Fibroblast of villous mesenchyme (primary cell): ENCODE results near the gene LATS2. TPM values are rescaled to one million over a fixed set of nuclear protein-coding genes. Genes with fewer than 3 reads are reported as not detected.
A peak's percentile ranks its signal among the peaks of the same experiment; 100 is the strongest.
"Not testable (repeated sequence)": the region's sequence is repeated elsewhere in the genome, so short reads cannot be mapped to it uniquely, and the experiment has no call there.

Experiments
- DNase-seq: peaks from one replicate; pipeline ENCODE4 v3.0.0-alpha.2; 2010; ENCODE audit warnings: low read depth
- H3K4me3 ChIP-seq: 2 replicates; pipeline ENCODE4 v1.5.1; 2011; ENCODE audit warnings: low read depth, mild to moderate bottlenecking, low read length
- small RNA-seq: library from RNA; depleted of rRNA; stranded (forward); fragments of <200 nt; gene quantifications from one replicate; pipeline ENCODE3, GENCODE V24; 2012
- total RNA-seq: library from RNA; depleted of rRNA; stranded (reverse); fragments of >200 nt; gene quantifications from 2 replicates; pipeline ENCODE4 v1.2.3, GENCODE V29; 2012
- TF ChIP-seq, protein P1 (sequence below): IDR thresholded peaks from 2 replicates; pipeline ENCODE4 v1.5.1; 2012; ENCODE audit warnings: low read depth, mild to moderate bottlenecking, low read length; ENCODE audit not compliant: insufficient read depth

LATS2 gene
- total RNA-seq, 1 donor: 32.0 TPM

DNA sequence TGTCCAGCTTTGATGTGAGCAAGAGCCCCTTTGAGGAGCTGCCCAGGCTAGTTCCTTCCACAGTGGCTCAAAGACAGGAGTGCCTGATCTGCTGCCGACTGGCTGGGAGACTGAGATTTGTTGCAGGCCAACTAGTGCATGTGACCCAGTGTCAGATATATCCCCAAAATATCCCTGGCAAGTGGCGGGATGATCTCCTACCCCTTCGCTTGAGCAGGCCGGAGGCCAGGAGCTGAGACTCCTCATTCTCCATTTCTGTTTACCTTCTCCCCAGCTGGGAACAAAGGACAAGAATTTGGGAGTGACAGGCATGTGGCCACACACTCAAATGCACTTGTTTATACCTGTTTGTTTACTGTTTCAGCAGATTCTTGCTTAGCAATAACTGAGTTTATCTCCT is 121.7 kb downstream of the LATS2 start:
- no peak for DNase-seq
- TF ChIP-seq, protein P1, sequence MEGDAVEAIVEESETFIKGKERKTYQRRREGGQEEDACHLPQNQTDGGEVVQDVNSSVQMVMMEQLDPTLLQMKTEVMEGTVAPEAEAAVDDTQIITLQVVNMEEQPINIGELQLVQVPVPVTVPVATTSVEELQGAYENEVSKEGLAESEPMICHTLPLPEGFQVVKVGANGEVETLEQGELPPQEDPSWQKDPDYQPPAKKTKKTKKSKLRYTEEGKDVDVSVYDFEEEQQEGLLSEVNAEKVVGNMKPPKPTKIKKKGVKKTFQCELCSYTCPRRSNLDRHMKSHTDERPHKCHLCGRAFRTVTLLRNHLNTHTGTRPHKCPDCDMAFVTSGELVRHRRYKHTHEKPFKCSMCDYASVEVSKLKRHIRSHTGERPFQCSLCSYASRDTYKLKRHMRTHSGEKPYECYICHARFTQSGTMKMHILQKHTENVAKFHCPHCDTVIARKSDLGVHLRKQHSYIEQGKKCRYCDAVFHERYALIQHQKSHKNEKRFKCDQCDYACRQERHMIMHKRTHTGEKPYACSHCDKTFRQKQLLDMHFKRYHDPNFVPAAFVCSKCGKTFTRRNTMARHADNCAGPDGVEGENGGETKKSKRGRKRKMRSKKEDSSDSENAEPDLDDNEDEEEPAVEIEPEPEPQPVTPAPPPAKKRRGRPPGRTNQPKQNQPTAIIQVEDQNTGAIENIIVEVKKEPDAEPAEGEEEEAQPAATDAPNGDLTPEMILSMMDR: no peak
- no peak overlapping the region for H3K4me3 ChIP-seq

DNA sequence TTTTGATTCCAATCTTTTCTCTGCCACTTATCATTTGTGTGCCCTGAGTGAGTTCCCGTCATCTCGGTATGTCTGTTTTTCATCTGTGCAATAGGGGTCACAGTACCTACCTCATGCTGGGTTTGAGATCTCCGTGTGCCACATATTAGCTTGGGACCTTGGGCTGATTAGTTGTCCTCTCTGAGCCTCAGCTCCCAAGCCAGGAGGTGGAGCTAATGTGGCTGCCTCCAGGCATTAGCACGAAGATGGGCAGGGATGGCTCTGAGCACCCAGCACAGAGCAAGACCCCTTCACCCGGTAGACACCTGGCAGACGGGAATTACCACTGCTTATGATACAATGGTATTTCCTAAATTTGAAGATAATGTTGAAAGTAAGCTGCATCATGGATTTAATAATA is 123.1 kb downstream of the LATS2 start:
- DNase-seq: no peak
- H3K4me3 ChIP-seq: no peak overlapping the region
- TF ChIP-seq, protein P1: no peak

DNA sequence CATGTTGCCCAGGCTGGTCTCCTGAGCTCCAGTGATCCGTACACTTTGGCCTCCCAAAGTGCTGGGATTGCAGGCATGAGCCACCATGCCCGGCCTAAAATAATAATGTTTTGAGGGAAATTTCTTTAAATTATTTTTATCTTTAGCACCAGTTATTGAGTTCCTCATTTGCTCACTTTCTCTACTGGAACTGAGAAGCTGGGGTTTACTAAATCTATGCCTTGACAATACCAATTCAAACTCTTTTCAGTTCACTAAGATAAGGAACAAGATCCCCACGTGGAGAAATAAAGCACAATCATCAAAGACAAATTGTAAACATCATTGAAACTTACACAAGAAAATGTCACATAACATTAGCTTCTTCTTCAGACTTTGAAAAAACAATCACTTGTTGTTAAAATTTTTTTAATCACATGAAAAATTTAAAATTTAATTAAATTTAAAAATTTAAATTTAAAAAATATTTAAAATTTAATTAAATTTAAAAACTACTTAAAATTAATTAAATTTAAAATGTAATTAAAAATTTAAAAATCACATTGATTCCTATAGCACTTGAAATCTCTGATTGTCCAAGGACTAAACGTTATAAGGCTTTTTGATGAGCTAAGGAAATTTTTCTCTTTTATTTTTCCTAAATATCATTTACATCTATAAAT is 133.7 kb downstream of the LATS2 start:
- TF ChIP-seq, protein P1: no peak
- no peak overlapping the region for H3K4me3 ChIP-seq
- no peak for DNase-seq

DNA sequence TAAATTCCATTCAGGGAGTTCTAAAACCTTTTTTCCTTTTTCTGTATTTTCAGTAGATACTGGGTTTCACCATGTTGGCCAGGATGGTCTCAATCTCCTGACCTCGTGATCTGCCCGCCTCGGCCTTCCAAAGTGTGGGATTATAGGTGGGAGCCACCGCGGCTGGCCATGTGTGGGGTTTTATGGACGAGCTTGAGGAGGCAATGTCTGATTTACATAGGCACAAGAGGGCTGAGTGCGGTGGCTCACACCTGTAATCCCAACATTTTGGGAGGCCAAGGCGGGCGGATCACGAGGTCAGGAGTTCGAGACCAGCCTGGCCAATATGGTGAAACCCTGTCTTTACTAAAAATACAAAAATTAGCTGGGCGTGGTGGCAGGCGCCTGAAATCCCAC is 136.0 kb downstream of the LATS2 start:
- not testable (repeated sequence) for H3K4me3 ChIP-seq, DNase-seq

DNA sequence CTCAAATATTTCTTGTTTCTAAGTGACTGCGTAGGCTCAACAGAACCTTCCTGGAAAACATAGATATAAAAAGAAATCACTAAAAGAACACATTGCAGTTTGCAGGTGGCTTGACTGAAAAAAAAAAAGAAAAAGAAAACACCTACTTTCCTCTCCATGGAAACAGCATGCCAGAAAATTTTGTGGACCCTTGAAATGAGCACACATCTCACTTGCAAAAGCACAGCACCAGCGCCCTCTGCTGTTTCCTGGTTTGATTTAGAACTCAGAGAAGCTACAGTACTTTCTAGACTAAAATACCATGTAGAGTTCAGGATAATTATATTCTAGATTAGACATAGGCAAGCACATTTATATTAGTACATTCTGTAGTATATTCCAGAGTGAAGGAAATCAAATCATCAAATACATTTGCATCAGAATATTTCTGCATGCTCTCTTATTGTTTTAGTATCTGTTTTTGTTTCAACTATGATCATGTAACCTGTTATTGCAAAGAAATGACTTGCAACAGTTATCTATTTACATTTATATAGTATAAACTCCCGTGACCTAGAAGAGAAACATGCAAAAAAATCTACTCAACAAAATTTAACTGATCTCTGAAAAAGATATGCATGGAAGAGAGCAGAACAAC is 136.5 kb downstream of the LATS2 start:
- TF ChIP-seq, protein P1: peak; percentile 80
- no peak overlapping the region for H3K4me3 ChIP-seq
- peak; percentile 89 for DNase-seq

DNA sequence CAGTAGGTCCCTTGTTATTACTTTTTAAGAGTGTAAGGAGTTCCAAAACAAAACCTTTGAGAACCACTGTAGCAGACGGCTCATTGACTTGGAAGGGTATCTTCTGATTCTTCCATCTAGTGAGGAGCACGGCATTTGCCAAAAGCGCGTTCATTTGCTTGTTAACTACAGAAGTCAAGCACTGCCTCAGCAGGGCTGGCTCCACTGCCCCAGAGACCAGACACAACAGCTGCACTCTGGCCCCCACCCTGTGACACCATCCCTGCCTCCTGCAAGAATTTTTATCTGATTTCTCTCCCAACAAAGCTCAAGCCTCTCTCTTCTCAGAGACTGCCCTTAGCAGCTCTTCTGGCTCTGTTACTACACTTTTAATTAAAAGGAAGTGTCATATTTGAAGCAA is 138.1 kb downstream of the LATS2 start:
- no peak for DNase-seq
- TF ChIP-seq, protein P1: no peak
- H3K4me3 ChIP-seq: no peak overlapping the region

Small RNAs within 50 kb of the gene (small RNA-seq; reads per million reads assigned to genes)
- not detected for gene PPIAP27
- gene RNU4-9P: not detected

Other genes with a start within 250 kb of the LATS2 start
- 20.3 and 29.8 TPM in 2 replicates for gene XPO4, start 158.8 kb downstream of the LATS2 start, total RNA-seq
- gene SAP18, start 78.5 kb upstream of the LATS2 start, total RNA-seq: 36.1 and 50.5 TPM in 2 replicates
- 12.9 and 24.2 TPM in 2 replicates for gene SKA3, start 115.0 kb upstream of the LATS2 start, total RNA-seq
- 20.3 and 25.8 TPM in 2 replicates for gene MRPL57, start 115.1 kb upstream of the LATS2 start, total RNA-seq